A673 (cell line): ENCODE measurements around the gene ROS1. TPM values are rescaled to one million over a fixed set of nuclear protein-coding genes. Genes with fewer than 3 reads are reported as not detected.
"Not testable (repeated sequence)": the region's sequence is repeated elsewhere in the genome, so short reads cannot be mapped to it uniquely, and the experiment has no call there.

Experiments used
- BruUV-seq: library from RNA; stranded (reverse); fragments of 400-500 nt; replicated peaks from 2 replicates; lab custom pipeline; 2021; lab: Mats Ljungman, UMichigan
- CTCF ChIA-PET: fragments of 300-600 bp; sonication (Branson Sonifier 250); formaldehyde crosslinking; loops from one replicate; lab custom pipeline; 2022; ENCODE audit warnings: antibody characterized with exemption; lab: Charles Lee
- POLR2A ChIA-PET: fragments of 300-600 bp; sonication (Branson Sonifier 250); formaldehyde crosslinking; loops from one replicate; lab custom pipeline; 2022; ENCODE audit warnings: antibody characterized with exemption; ENCODE audit not compliant: low non-redundant PET; lab: Charles Lee
- DNase-seq: peaks from one replicate; pipeline ENCODE4 v3.0.0-alpha.2; 2015; ENCODE audit warnings: low spot score
- H3K27ac ChIP-seq: fragments of 200-600 bp; sonication (generic); 2 replicates; pipeline ENCODE4 v1.5.1; 2016; ENCODE audit warnings: mixed run types, low read depth, mild to moderate bottlenecking, mixed read lengths, antibody characterized with exemption, low read length; ENCODE audit not compliant: poor library complexity, severe bottlenecking
- H3K27me3 ChIP-seq: fragments of 200-600 bp; sonication (generic); replicated peaks from 2 replicates; pipeline ENCODE4 v1.6.1; 2017; ENCODE audit warnings: mixed run types, low read depth, mild to moderate bottlenecking, mixed read lengths, antibody characterized with exemption, low read length; ENCODE audit not compliant: insufficient read depth, poor library complexity
- H3K36me3 ChIP-seq: fragments of 200-600 bp; sonication (generic); 2 replicates; pipeline ENCODE4 v1.6.1; 2016; ENCODE audit warnings: mixed run types, mild to moderate bottlenecking, mixed read lengths, antibody characterized with exemption, low read length; ENCODE audit not compliant: insufficient read depth, poor library complexity, severe bottlenecking
- H3K4me1 ChIP-seq: fragments of 200-600 bp; sonication (generic); 2 replicates; pipeline ENCODE4 v1.6.1; 2017; ENCODE audit warnings: mixed run types, mild to moderate bottlenecking, mixed read lengths, antibody characterized with exemption, low read length; ENCODE audit not compliant: insufficient read depth, poor library complexity, severe bottlenecking
- H3K4me3 ChIP-seq: fragments of 200-600 bp; sonication (generic); 2 replicates; pipeline ENCODE4 v1.5.1; 2016; ENCODE audit warnings: low read depth, mixed run types, mild to moderate bottlenecking, mixed read lengths, low read length; ENCODE audit not compliant: poor library complexity, severe bottlenecking
- H3K9me3 ChIP-seq: fragments of 200-600 bp; sonication (generic); 2 replicates; pipeline ENCODE4 v1.6.1; 2016; ENCODE audit warnings: mixed run types, low read depth, mild to moderate bottlenecking, mixed read lengths, antibody characterized with exemption, low read length; ENCODE audit not compliant: poor library complexity, severe bottlenecking
- EZH2 ChIP-seq: fragments of 200-600 bp; sonication (generic); IDR thresholded peaks from 2 replicates; pipeline ENCODE4 v1.6.1; 2017; ENCODE audit warnings: borderline replicate concordance, low read depth, mild to moderate bottlenecking, mixed read lengths, antibody characterized with exemption, low read length; ENCODE audit not compliant: poor library complexity, severe bottlenecking
- intact Hi-C: fragments of 100-400 bp; cut with micrococcal nuclease; formaldehyde crosslinking; loops from one replicate; pipeline ENCODE4 v1.10.0; 2022; ENCODE audit not compliant: unreplicated experiment
- total RNA-seq: library from RNA; stranded (reverse); gene quantifications from 2 replicates; pipeline ENCODE4 v1.2.3, GENCODE V29; 2021
- TF ChIP-seq, protein P1 (sequence below): fragments of 300-800, 200-600 bp; sonication (generic); conservative IDR thresholded peaks from 2 replicates; pipeline ENCODE4 v1.5.1; 2017; ENCODE audit warnings: low read depth, mild to moderate bottlenecking, antibody characterized with exemption, low read length, moderate library complexity, mixed read lengths

Gene ROS1
- total RNA-seq, 1 experiment from 2014 or later, result not detected

DNA sequence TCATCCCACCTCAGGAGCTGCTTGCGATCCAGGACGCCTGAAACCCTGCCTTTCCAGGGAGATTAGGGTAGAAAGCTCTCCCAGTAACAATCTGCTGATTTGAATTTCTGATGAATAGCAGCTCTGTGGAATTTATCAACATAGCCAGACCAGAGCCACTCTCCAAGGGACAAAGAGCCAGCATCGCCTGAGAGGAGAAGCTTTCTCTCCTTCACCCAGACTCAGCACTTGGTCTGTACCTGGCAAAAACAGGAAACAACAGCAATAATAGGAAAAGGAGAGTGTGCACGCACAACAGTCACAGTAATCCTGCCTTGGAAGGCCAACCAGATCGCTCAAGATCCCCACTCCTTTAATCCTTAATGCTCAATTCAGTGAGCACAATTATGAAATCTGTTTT is 22.3 kb upstream of the ROS1 start:
- H3K27ac ChIP-seq, result no peak overlapping the region
- peaks cover 60% of the 10 kb centered on the region for H3K27me3 ChIP-seq
- H3K4me1 ChIP-seq, result no peaks in the 10 kb centered on the region

DNA sequence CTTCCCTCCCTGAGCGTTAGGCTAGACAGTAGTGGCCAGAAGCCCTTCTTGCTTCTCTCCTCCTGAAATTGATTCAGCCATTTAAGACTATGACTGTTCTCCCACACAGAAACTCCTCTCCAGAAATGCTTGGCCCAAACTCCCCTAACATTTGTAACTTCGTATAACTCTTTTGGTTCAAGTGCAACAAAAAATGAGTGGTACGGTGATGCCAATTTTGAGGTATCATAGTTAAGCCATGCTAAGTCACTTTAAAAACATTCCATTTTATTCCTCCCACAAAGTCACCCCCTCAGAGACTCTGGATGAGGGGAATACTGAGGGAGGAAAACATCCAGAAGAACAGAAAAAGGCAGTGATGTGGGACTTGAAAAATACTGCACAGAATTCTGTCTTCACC is 21.1 kb upstream of the ROS1 start:
- CTCF ChIA-PET, result no interaction called here
- intact Hi-C loops, result loop anchor here (5.0 kb wide), 1 partner anchor 385 kb away; no protein-coding TSS in a partner anchor

More for the DNA sequence above, 22.3 kb upstream of the ROS1 start:
- intact Hi-C loops, result loop anchor here (5.0 kb wide), 1 partner anchor 384 kb away; no protein-coding TSS in a partner anchor
- Histone ChIP-seq H3K36me3 (no peaks in the 10 kb centered on the region), H3K9me3 (no peaks in the 10 kb centered on the region), H3K4me3 (no peak overlapping the region)
- ChIA-PET CTCF (no interaction called here), POLR2A (no interaction called here)
- BruUV-seq, result no TSS peak
- TF ChIP-seq, protein P1, sequence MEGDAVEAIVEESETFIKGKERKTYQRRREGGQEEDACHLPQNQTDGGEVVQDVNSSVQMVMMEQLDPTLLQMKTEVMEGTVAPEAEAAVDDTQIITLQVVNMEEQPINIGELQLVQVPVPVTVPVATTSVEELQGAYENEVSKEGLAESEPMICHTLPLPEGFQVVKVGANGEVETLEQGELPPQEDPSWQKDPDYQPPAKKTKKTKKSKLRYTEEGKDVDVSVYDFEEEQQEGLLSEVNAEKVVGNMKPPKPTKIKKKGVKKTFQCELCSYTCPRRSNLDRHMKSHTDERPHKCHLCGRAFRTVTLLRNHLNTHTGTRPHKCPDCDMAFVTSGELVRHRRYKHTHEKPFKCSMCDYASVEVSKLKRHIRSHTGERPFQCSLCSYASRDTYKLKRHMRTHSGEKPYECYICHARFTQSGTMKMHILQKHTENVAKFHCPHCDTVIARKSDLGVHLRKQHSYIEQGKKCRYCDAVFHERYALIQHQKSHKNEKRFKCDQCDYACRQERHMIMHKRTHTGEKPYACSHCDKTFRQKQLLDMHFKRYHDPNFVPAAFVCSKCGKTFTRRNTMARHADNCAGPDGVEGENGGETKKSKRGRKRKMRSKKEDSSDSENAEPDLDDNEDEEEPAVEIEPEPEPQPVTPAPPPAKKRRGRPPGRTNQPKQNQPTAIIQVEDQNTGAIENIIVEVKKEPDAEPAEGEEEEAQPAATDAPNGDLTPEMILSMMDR, result no peak
- no peak for TF ChIP-seq EZH2
- no peak for DNase-seq

DNA sequence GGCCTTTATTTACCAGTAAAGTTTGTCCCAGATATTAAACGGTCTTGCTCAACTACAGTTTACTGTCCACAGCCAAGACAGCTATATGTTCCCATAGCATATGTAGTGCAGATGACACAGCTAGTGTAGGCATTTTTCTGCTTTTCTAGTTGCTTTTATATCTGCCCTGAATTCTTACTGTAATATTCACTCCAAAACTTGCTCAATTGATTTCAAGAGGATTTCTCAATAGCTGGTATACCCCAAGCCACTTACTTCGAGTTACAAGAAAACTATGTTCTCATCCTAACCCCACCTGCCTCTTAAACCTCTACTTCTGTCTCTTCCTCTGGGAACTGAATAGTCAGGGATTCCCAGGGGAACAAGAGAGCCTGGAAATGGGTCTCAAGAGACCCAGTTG is 18.9 kb upstream of the ROS1 start:
- Histone ChIP-seq H3K36me3 (no peaks in the 10 kb centered on the region), H3K4me1 (no peaks in the 10 kb centered on the region), H3K4me3 (no peak overlapping the region), H3K9me3 (no peaks in the 10 kb centered on the region), H3K27me3 (peaks cover 63% of the 10 kb centered on the region), H3K27ac (no peak overlapping the region)
- ChIA-PET POLR2A (no interaction called here), CTCF (interaction anchor here (0.7 kb wide), 1 partner anchor 184 kb away, joined by 3 read pairs; no protein-coding TSS in a partner anchor)
- no peak for DNase-seq
- TF ChIP-seq, protein P1, result no peak
- TF ChIP-seq EZH2, result no peak
- intact Hi-C loops, result no loop called here
- BruUV-seq, result no TSS peak

More for the DNA sequence above, 21.1 kb upstream of the ROS1 start:
- H3K4me3 ChIP-seq, result no peak overlapping the region
- BruUV-seq, result no TSS peak
- no peak overlapping the region for H3K27ac ChIP-seq
- no peaks in the 10 kb centered on the region for H3K4me1 ChIP-seq
- POLR2A ChIA-PET, result no interaction called here
- no peak for DNase-seq
- no peaks in the 10 kb centered on the region for H3K36me3 ChIP-seq
- TF ChIP-seq EZH2, result no peak
- no peaks in the 10 kb centered on the region for H3K9me3 ChIP-seq
- H3K27me3 ChIP-seq, result peaks cover 64% of the 10 kb centered on the region

DNA sequence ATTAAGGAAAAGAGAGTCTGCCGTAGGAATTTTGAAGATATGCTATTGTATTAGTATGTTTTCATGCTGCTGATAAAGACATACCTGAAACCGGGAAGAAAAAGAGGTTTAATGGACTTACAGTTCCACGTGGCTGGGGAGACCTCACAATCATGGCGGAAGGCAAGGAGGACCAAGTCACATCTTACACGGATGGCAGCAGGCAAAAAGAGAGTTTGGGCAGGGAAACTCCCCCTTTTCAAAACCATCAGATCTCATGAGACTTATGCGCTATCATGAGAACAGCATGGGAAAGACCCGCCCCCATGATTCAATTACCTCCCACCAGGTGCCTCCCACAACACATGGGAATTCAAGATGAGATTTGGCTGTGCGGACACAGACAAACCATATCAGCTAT is 16.6 kb upstream of the ROS1 start:
- POLR2A ChIA-PET, result not testable (repeated sequence)

More for the DNA sequence above, 16.6 kb upstream of the ROS1 start:
- intact Hi-C loops, H3K27ac ChIP-seq, BruUV-seq, H3K36me3 ChIP-seq, H3K4me1 ChIP-seq, H3K4me3 ChIP-seq, H3K9me3 ChIP-seq, CTCF ChIA-PET, DNase-seq: not testable (repeated sequence)
- H3K27me3 ChIP-seq, result peaks cover 41% of the 10 kb centered on the region
